ENCODE results near the gene GALNT16. TPM values are rescaled to one million over a fixed set of nuclear protein-coding genes. Genes with fewer than 3 reads are reported as not detected.

The GALNT16 gene
- total and polyA plus RNA-seq, 2 of the 8 experiments (the other 6 are each of a cell fraction or from before 2014, with no cell fraction given) = 5.4 to 6.3 TPM

GRCh38 chr14:69269381-69269780 lies 9.4 kb downstream of the GALNT16 start (continued):
- TF ChIP-seq TBP (IDR thresholded peaks at IDR 0.05; ENCODE audit: low read depth, low read length) (no peak), SUZ12 (IDR thresholded peaks at IDR 0.05; ENCODE audit: low read length) (no peak), CHD2 (IDR thresholded peaks at IDR 0.05; ENCODE audit: low read length) (no peak), FOSL1 (IDR thresholded peaks at IDR 0.05; ENCODE audit: insufficient read depth, low read depth, low read length) (no peak)

Measured in H1 (cell line).